NOMO-1 treated with dmso at 0.1 percent for 144 hours (cell line): Measurements from ENCODE around the gene CEP112.
"Not testable (repeated sequence)": the region's sequence is repeated elsewhere in the genome, so short reads cannot be mapped to it uniquely, and the experiment has no call there.

Experiments
- DNase-seq: peaks from one replicate; lab custom pipeline; 2025; ENCODE audit not compliant: unreplicated experiment; lab: John Stamatoyannopoulos, UW

The CEP112 gene

GRCh38 chr17:65790241-65790640 lies 401.7 kb downstream of the CEP112 start:
- no peak for DNase-seq

GRCh38 chr17:65787503-65787902 lies 404.4 kb downstream of the CEP112 start:
- DNase-seq, result no peak

GRCh38 chr17:65786479-65786878 lies 405.5 kb downstream of the CEP112 start:
- no peak for DNase-seq

GRCh38 chr17:65785109-65785508 lies 406.8 kb downstream of the CEP112 start:
- DNase-seq, result no peak

GRCh38 chr17:65783845-65784334 lies 408.0 kb downstream of the CEP112 start:
- DNase-seq, result no peak

- not testable (repeated sequence) for DNase-seq
Observed at GRCh38 chr17:65782104-65782706, 409.7 kb downstream of the CEP112 start.

- DNase-seq, result no peak
Observed at GRCh38 chr17:65780111-65780510, 411.8 kb downstream of the CEP112 start.

- no peak for DNase-seq
Observed at GRCh38 chr17:65776890-65777289, 415.0 kb downstream of the CEP112 start.

- no peak for DNase-seq
Observed at GRCh38 chr17:65774787-65775186, 417.1 kb downstream of the CEP112 start.

GRCh38 chr17:65772989-65773388 lies 418.9 kb downstream of the CEP112 start:
- no peak for DNase-seq

- no peak for DNase-seq
Observed at GRCh38 chr17:65771704-65772103, 420.2 kb downstream of the CEP112 start.

- DNase-seq, result no peak
Observed at GRCh38 chr17:65763786-65764185, 428.1 kb downstream of the CEP112 start.

- no peak for DNase-seq
Observed at GRCh38 chr17:65762973-65763372, 429.0 kb downstream of the CEP112 start.

GRCh38 chr17:65759532-65759931 lies 432.4 kb downstream of the CEP112 start:
- DNase-seq, result no peak

GRCh38 chr17:65756760-65757159 lies 435.2 kb downstream of the CEP112 start:
- DNase-seq, result no peak

GRCh38 chr17:65755799-65756198 lies 436.1 kb downstream of the CEP112 start:
- DNase-seq, result no peak

- no peak for DNase-seq
Observed at GRCh38 chr17:65754630-65755029, 437.3 kb downstream of the CEP112 start.

- no peak for DNase-seq
Observed at GRCh38 chr17:65754081-65754480, 437.9 kb downstream of the CEP112 start.

GRCh38 chr17:65753348-65753747 lies 438.6 kb downstream of the CEP112 start:
- no peak for DNase-seq

GRCh38 chr17:65751263-65751662 lies 440.7 kb downstream of the CEP112 start:
- no peak for DNase-seq

GRCh38 chr17:65750631-65751115 lies 441.3 kb downstream of the CEP112 start:
- DNase-seq, result no peak

GRCh38 chr17:65750166-65750565 lies 441.8 kb downstream of the CEP112 start:
- no peak for DNase-seq

GRCh38 chr17:65749479-65749878 lies 442.5 kb downstream of the CEP112 start:
- no peak for DNase-seq
